Right forelimb (tissue), 1 donor: ENCODE results near the gene ASGR2.
"Not testable (repeated sequence)": the region's sequence is repeated elsewhere in the genome, so short reads cannot be mapped to it uniquely, and the experiment has no call there.

Source experiments
- DNase-seq: peaks from one replicate; pipeline ENCODE4 v3.0.0-alpha.2; 2018

ASGR2 gene

GRCh38 chr17:7097940-7098339 is 16.7 kb downstream of the ASGR2 start:
- DNase-seq = no peak

- no peak for DNase-seq
Observed at GRCh38 chr17:7095625-7096024, 19.0 kb downstream of the ASGR2 start.

- DNase-seq = no peak
Observed at GRCh38 chr17:7094652-7095019, 20.0 kb downstream of the ASGR2 start.

- DNase-seq = not testable (repeated sequence)
Observed at GRCh38 chr17:7091311-7092005, 23.2 kb downstream of the ASGR2 start.

- not testable (repeated sequence) for DNase-seq
Observed at GRCh38 chr17:7089570-7089969, 25.1 kb downstream of the ASGR2 start.

GRCh38 chr17:7088442-7088841 is 26.2 kb downstream of the ASGR2 start:
- not testable (repeated sequence) for DNase-seq

- no peak for DNase-seq
Observed at GRCh38 chr17:7084088-7084487, 30.5 kb downstream of the ASGR2 start.

GRCh38 chr17:7083592-7083991 is 31.0 kb downstream of the ASGR2 start:
- DNase-seq = no peak

- no peak for DNase-seq
Observed at GRCh38 chr17:7081341-7082062, 33.1 kb downstream of the ASGR2 start.

- DNase-seq = no peak
Observed at GRCh38 chr17:7080456-7081041, 34.1 kb downstream of the ASGR2 start.

- no peak for DNase-seq
Observed at GRCh38 chr17:7079581-7080455, 34.8 kb downstream of the ASGR2 start, which contains the start of gene CLEC10A. Gene CLEC10A, minus strand, starts transcription at chr17:7080251. Its CDS starts 1,439 bp downstream, at chr17:7078812.

GRCh38 chr17:7078711-7079110 is 35.9 kb downstream of the ASGR2 start:
- no peak for DNase-seq

GRCh38 chr17:7077911-7078546 is 36.6 kb downstream of the ASGR2 start:
- no peak for DNase-seq

- DNase-seq = no peak
Observed at GRCh38 chr17:7074931-7075330, 39.7 kb downstream of the ASGR2 start.

- DNase-seq = no peak
Observed at GRCh38 chr17:7072406-7072805, 42.2 kb downstream of the ASGR2 start.

GRCh38 chr17:7070712-7071111 is 43.9 kb downstream of the ASGR2 start:
- DNase-seq = no peak

- no peak for DNase-seq
Observed at GRCh38 chr17:7068268-7068667, 46.4 kb downstream of the ASGR2 start.

GRCh38 chr17:7067198-7067597 is 47.4 kb downstream of the ASGR2 start:
- no peak for DNase-seq

- DNase-seq = no peak
Observed at GRCh38 chr17:7064261-7064660, 50.4 kb downstream of the ASGR2 start.

- DNase-seq = no peak
Observed at GRCh38 chr17:7063518-7064094, 51.0 kb downstream of the ASGR2 start.

- no peak for DNase-seq
Observed at GRCh38 chr17:7060165-7060891, 54.3 kb downstream of the ASGR2 start.
